DMS79 treated with DMSO at 0.1 percent for 48 hours (cell line): ENCODE results near the gene TBX4.

Experiments used
- DNase-seq: peaks from one replicate; lab custom pipeline; 2025; lab: John Stamatoyannopoulos, UW

Gene TBX4

DNA sequence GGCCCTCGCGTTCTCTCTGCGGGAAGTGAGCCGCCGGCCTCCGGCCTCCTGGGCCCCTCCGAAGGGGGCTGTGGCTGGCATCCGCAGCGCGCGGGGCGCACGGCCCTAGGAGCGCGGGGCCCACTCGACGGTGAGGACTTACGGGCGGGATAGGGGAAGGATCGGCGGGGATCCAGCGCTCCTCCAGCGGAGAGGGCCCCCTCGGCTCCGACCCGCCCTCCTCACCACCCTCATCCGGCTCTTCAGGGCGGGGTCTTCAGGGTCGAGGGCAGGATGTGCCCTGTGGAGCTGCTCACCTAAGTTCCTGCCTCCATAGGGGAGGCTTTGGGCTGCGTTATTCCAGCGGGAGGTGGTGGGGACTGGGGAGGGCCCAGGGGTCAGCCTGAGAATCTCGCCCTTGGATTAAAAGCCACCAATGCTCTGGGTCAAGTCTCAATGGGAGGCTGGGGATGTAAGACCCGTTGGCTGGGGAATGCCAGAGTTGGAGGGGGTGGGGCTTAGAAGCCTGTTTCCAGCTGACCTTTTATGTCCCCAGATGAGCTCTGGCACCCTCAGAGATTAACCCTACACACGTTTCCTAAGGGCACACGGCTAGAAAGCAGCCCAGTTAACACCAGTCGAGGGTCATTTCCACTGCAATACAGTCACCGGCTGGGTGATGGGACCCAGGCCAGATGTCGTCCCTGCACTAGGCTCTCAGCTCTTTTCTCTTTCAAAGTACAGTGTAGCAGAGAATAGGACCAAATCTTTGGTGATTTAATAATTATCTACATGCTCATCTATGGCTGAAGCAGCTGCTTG, 39.2 kb upstream of the TBX4 start:
- peak; percentile 10 for DNase-seq

DNA sequence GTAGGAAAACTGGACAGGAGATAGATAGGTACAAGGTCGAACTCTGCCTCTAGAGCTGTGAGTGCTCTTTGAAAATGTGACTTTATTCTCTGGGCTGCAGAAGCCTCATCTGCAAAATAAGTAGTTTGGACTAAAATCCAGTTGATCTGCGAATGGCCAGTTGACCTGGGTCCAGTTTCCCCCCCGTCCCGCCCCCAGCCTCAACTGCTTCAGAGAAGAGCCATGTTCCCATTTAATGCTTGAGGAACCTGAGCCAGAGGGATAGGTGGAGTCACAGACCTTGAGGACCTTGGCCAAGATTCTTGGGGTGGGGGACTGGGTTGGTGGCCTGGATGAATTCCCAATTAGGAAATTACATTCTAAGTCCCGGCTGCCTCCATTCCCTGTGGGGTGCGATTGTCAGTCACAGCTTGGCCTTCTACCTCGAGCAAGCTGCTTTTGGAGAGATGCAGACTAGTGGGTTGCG, 38.5 kb upstream of the TBX4 start:
- no peak for DNase-seq

DNA sequence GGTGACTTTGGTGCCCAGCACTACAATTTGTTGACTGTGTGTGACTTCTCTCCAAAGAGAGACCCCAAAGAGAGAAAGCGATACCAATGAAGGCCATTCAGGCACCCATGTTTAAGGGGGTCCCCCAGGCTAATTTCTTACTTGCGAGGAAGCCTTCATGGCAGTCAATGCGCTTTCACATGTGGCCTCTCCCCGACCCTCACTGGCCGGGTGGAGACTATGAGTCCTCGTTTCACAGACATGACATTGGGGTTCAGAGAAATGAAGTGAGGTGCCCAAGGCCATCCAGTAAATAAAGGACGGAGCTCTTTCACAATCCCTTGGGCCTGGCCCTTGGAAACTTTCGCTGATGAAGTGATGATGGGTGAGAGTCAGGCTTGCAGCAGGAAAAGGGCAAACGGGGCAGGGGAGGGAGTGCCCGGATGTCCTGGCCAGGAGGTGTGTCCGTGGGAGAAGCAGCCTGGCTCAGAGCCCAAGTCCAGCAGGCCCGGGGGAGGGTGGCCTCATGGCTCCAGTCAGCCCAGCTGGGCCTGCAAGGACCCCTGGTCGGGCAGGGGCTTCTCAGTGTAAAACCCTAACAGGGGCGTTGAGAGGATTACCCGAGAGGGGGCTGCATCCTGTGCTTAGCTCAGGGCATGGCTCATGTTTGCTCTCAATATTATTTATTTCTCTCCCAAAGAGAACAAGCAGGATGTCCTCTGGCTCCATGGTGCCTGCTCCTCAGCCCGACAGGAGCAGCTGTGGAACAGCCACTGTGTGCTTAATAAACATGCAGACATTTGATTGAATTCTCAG, 37.9 kb upstream of the TBX4 start:
- DNase-seq: no peak

DNA sequence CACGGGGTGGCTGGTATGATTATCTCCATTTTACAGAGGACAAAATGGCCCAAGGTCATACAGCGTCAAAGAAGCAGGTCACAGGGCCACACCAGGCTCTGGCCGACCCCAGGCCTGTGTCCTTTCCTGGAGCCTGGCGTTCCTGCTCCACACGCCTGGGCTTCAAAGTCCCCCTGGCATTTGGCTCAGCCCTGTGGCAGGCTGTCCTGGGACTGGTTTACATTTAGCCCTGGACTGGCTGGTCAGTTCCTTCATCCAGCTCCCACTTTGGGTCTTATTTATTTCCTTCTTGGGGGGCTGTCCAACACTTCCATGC, 37.3 kb upstream of the TBX4 start:
- DNase-seq: no peak

DNA sequence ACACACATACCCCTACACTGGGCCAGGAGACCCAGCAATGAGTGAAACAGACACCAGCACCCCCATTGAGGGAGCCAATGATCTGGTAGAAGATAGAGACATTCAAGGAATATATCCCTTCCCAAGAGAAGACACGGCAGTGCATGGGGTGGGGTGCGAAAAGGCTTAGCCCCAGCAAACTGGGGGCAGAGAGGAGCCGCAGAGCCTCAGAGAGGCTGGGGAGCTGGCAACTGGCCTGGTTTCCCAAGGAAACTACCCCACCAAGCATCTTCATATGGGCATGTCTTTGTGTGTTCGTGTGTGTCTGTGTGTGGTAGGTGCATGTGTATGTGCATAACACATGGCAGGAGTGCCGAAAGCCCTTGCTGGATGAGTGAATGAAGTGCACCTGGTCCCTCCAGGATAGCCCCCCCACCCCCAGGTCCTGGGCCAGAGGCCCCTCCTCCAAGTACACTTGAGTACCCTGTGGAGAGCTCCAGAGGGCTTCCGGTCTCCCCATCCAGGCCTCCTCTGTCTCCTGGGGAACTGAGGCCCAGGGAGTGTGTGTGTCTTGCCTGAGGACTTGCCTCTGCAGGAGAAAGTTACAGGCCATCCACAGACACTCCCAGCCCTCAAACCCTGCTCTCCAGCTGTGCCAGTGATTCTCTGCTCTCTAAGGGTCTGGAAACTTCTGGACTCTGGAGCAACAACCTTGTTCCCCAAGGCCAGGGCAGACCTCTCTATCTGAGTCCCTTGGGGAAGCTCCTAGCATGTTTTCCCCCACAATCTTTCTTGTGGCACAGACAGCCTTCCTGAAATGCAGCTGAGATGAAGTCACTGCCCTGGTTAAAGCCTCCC, 36.6 kb upstream of the TBX4 start:
- no peak for DNase-seq

DNA sequence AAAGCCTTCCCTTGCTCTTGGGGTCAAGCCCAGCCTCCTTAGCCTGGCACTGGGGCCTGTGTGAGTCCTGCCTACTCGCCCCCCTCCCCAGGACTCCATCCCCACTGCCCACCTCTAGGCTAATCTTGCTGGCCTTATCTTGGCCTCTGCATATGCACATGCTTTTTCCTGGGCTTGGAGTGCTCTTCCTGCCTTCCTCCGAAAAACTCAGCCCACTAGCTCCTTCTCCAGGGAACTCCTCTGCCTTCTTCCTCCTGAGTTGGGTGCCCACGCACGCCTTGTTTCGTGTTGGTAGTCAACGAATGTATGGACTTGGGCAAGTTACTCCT, 36.0 kb upstream of the TBX4 start:
- no peak for DNase-seq

DNA sequence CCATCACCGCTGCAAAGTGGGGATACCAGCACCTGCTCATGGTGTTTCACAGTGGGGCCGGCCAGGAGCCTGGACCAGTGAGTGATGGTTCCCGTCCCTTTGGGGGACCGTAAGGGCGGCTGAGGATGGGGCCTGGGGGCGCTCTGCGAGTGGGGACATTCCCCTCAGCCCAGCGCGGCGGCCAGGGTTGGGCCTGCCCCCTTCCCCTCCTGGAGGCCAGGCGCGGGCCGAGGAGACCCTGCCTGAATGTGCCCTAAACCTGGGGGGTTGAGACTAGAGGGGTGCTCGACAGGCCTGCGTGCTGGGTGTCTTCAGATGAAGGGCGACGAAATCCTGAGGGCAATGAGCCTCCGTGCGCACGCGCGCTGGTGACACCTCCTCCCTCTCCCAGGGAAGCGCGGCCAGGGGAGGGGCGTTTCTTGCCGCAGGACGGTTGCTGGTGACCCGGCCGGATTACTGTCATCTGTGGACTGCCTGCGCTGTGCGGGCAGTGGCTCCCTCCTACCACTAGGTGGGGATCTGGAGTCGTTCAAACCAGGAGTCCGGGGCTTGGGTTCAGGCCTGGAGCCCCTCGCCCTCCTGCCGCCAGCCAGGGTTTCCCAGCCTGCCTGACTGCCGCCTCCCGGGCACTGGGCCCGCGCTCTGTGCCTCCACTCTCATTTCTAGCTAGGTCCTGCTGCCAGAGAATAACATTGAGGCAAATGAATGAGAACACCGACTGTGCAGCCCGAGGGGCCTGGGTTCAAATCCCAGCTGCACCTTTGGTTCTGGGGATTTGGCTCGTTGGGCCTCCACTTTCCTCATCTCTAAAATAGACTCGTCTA, 35.5 kb upstream of the TBX4 start:
- no peak for DNase-seq

DNA sequence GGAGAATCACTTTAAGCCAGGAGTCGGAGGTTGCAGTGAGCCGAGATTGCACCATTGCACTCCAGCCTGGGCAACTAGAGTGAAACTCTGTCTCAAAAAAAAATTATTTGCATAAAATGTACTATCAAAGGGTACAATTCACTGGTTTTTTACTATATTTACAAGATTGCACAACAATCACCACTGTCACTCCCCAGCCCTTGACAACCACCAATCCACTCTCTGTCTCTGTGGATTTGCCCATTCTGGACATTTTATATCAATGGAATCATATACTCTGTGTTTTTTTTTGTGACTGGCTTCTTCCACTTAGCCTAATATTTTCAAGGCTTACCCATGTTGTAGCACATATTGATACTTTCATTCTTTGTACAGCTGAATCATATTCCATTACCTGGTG, 33.8 kb upstream of the TBX4 start:
- no peak for DNase-seq

DNA sequence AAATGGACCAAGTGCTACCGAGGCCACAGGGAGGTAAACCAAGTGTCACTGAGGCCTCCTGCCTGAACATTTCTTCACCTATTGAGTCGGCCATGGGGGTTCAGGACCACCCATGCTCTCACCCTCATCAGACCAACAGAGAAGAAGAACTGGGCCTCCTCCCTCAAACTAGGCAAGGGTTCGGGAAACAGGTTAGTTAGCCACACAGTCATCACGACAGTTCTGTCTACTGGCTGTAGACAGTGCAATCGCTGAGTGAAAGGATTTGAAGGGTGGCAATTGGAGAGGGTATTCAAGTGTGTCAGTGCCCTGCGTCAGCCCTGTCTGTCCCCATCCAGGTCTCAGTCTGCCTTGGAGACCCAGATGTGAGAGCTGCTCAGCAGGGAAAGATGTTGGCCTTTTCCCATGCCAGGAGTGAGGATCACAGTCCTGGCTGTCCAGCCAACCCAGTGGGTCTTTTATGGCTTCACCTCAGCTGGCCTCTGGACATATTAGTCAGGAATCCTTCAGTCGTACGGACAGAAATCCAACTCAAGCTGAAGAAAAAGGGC, 32.7 kb upstream of the TBX4 start:
- no peak for DNase-seq

DNA sequence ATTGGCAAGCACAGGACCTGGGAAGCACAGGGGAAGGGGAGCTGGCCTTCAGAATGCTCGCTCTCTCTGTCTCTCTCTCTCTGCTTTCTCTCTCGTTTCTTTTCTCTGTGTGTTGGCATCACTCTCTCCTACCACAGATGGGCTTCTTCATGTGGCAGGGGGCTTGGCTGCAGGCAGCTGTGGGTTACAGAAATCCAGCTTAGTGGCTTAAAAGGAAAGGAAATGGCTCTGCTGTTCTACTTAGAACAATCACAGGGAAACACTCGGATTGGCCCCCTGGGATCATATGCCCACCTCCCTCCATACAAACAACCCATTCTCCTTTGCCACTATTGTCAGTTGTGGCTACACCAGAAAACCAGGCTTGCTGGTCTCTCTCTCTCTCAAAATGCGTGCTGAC, 32.2 kb upstream of the TBX4 start:
- no peak for DNase-seq

DNA sequence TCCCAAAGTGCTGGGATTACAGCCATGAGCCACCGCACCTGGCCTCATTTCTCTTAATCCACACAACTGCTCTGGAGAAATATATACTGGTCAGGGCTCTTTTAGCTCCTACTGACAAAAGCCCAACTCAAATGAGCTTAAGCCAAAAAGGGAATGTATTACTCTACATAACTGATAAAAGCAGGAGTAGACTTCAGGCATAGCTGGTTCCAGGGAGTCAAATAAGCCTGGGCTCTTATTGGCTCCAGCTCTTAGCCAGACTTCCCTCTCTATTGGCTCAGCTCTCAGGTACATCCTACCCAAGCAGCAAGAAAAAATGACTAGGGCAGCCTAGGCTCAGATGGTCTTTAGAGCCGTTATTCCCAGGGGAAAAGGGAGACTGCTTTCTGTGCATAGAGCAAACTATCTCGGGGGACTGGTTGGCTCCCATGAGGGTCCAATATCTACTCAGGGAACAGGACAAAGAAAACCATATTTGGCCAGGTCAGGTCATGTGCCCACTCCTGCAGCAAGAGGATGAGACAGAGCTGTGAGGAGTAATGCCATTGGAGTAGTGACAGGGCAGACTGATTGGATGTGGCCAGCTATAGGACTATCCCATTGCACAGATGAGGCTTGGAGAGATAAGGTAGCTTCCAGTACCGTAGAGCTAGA, 31.4 kb upstream of the TBX4 start:
- no peak for DNase-seq

DNA sequence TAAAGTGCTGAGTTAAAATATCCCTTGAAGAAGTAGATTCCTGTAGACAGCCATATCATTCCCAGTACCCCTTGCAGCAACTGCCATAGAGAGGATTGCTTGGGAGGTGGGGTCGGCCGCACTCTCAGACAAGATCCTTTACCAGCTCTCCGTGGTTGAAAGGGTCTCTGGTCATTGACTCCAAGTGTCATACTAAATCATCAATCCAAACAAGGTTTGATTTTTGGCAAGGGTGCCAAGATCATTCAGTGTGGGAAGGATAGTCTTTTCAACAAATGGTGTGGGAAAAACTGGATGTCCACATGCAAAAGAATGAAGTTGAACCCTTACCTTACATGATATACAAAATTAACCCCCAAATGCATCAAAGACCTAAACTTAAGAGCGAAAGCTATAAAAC, 30.8 kb upstream of the TBX4 start:
- no peak for DNase-seq

DNA sequence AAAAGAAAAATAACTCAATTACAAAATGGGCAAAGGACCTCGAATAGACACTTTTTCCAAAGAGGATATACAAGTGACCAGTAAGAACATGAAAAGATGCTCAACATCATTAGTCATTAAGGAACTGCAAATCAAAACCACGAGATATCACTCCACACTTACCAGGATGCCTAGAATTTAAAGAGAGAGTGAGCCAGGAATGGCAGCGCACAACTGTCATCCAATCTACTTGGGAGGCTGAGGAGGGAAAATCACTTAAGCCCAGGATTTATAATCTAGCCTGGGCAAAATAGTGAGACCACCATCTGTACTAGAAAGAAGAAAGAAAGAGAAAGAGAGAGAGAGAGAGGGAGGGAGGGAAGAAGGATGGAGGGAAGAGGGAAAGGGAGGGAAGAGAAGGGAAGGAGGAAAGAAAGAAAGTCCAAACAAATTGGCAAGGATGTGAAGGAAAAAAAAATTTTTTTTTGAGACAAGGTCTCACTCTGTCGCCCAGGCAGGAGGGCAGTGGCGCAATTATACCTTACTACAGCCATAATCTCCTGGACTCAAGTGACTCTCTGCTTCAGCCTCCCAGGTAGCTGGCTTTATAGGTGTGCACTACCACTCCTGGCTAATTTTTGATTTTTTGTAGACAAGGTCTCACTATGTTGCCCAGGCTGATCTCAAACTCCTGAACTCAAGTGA, 30.0 kb upstream of the TBX4 start:
- no peak for DNase-seq

DNA sequence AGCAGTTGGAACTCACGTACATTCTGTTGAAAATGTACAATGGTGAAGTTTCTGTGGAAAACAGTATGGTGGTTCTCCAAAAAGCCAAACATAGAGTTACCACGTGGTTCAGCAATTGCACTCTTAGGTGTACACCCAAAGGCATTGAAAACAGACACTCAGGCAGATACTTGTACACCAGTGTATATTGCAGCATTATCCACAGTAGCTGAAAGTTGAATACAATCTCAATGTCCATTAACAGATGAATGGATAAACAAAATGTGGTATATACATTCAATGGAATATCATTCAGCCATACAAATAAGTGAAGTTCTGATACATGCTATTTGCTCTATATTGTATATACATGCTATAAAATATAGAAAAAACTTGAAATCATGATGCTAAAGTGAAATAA, 29.4 kb upstream of the TBX4 start:
- no peak for DNase-seq

DNA sequence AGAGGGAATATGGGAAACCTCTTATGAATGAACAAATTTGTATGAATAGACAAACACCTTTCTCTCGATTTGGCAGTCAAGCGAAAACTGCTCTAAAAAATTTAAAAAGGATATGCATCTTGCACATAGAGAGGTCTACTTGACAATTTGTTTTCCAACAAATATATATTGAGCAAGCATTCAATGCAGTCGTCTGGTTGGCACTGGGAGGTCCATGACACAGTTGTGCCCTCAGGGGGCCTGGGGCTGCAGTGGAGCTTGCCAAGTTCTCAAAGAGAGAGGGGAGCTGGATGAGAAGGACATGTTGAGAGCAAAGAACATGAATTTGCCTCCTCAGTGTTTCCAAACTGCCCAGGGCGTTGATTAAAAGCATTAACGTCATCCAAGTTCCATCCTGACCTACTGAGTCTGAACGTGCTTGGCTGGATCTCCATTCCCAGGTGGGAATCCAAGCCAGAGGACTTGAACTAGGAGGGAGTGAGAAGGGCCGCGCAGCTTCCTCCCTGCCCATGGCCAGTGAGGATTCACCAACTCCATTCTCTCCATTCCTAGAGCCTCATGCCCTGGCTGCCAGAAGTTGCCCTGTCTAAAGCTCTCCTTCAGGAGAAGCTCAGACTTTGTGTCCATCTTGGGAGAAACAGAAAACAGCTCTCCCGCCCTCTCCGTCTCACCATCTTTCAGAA, 28.1 kb upstream of the TBX4 start:
- DNase-seq: peak; percentile 65

DNA sequence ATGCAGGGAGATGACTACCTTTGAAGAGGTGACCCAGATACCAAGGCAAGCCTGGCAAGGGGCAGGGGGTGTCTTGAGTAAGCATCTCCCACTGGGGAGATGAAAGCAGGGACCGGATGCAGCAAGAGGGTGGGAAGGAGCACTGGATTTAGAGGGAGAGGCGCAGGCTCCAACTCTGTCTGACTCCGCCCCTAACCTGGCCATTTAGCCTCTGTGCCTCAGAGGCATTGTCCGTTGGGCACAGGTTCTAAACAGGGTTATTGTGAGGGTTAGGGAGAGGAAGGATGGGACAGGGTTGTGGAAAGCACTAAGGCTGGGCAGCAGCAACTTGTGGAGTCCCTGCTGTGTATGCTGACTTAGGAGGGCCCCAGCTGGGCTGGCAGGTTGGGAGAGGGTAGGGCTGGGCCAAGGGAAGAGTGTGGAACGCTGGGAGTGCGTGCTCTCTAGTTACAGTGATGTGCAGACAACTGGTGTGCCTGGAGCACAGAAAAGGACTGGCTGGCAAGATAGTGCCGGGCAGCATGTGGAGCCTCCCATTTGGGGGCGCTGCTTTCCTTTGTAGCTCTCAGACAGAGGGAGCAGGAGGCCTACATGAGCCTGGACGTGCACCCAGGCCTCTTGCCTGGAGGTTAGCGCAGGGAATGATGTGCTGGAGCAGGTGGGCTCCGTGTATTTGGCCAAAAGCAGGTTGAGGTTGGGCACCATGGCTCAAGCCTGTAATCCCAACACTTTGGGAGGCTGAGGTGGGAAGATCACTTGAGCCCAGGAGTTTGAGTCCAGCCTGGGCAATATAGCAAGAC, 26.3 kb upstream of the TBX4 start:
- no peak for DNase-seq

DNA sequence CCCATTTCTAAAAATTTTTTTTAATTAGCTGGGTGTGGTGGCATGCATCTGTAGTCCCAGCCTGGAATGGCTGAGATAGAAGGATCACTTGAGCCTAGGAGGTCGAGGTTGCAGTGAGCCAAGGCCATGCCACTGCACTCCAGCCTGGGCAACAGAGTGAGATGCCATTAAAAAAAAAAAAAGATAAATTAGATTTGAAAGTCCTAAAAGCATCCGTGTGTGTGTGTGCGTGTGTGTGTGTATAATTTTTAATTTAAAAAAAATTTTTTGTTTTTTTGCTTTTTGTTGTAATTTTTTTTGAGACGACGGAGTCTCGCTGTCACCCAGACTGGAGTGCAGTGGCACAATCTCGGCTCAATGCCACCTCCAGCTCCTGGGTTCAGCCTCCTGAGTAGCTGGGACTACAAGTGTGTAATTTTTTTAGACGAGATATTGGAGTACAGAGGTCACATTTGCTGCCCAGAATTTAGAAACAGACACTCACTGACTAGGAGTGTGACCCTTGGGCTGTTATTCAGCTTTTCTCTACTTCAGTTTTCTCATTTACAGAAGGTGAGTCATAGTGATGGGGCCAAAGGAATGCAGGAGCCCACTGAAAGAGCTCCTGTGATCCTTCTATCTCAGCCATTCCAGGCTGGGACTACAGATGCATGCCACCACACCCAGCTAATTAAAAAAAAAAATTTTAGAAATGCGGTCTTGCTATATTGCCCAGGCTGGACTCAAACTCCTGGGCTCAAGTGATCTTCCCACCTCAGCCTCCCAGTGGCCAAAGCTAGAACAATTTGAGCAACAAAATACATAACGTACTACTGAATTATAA, 25.5 kb upstream of the TBX4 start:
- no peak for DNase-seq

DNA sequence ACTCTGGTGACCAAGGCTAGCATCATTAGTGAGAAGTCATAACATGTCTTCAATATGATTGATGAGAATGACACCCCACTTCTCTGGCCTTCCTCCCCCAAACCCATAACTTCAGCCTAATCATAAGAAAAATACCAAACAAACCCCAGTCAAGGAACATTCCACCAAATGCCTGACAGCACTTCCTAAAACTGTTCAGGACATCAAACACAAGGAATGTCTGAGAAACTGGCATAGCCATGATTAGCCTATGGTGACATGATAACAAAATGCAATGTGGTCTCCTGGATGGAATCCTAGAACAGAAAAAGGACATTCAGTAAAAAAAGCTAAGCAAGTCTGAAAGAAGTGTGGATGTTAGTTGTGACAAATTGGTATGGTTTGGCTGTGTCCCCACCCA, 24.7 kb upstream of the TBX4 start:
- no peak for DNase-seq
